HCT116 (cell line): ENCODE results near the gene ABHD2.

Experiments used
- TCF7L2 ChIP-seq: IDR thresholded peaks from 2 replicates; pipeline ENCODE4 v1.7.0; 2011; ENCODE audit warnings: borderline replicate concordance, inconsistent platforms; ENCODE audit not compliant: insufficient read depth, insufficient read length; ENCODE audit errors: extremely low read depth
- TF ChIP-seq, protein P1 (sequence below), 3 experiments: fragments of 200-600 bp in 1 of 3; sonication (generic) in 1 of 3; IDR thresholded peaks in 2 of 3; conservative IDR thresholded peaks in 1 of 3; 2 replicates each; pipeline ENCODE4 v1.5.1; 2012 to 2017; ENCODE audit warnings: low read depth in 2 of 3, low read length in 2 of 3, antibody characterized with exemption in 1 of 3, borderline replicate concordance in 1 of 3, control low read depth in 1 of 3, mild to moderate bottlenecking in 1 of 3, mixed read lengths in 1 of 3, mixed run types in 1 of 3, moderate library complexity in 1 of 3; ENCODE audit not compliant: insufficient read depth in 1 of 3

DNA sequence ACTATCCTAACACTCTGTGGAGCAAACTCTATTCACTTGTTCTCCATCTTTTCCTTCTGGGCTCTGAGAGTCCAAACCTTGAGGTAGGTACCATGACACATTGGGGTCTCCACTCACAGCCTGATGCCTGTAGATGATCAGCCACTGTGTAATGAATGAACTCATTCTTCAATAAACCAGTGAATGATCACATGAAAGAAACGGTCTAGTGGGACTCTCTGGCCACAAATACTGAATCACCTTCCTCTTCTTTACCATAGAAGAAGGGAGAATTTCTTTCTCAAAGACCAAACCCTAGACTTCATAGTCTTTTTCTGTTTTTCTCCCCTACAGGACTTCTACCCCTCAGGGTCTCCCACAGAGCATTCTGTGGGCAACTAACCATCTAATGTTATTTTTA is 20.5 kb upstream of the ABHD2 start:
- TF ChIP-seq TCF7L2, result no peak
- TF ChIP-seq, protein P1, sequence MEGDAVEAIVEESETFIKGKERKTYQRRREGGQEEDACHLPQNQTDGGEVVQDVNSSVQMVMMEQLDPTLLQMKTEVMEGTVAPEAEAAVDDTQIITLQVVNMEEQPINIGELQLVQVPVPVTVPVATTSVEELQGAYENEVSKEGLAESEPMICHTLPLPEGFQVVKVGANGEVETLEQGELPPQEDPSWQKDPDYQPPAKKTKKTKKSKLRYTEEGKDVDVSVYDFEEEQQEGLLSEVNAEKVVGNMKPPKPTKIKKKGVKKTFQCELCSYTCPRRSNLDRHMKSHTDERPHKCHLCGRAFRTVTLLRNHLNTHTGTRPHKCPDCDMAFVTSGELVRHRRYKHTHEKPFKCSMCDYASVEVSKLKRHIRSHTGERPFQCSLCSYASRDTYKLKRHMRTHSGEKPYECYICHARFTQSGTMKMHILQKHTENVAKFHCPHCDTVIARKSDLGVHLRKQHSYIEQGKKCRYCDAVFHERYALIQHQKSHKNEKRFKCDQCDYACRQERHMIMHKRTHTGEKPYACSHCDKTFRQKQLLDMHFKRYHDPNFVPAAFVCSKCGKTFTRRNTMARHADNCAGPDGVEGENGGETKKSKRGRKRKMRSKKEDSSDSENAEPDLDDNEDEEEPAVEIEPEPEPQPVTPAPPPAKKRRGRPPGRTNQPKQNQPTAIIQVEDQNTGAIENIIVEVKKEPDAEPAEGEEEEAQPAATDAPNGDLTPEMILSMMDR (IDR thresholded peaks at IDR 0.05 in 2 of 3, conservative IDR thresholded peaks at IDR 0.05 in 1 of 3; ENCODE audit: borderline replicate concordance in 1 of 3, insufficient read depth in 1 of 3, low read depth in 2 of 3, low read length in 2 of 3), result no peak
